ENCODE results near the gene ATG4A.

GRCh38 chrX:108157628-108158027, 66.0 kb downstream of the ATG4A start:
- no peak for TF ChIP-seq CTCF (IDR thresholded peaks at IDR 0.05)
- TF ChIP-seq POLR2A (IDR thresholded peaks at IDR 0.05): no peak

Measured in esophagus squamous epithelium (tissue), 4 donors.